ENCODE results near the gene RNF114.

RNF114 gene

GRCh38 chr20:49928411-49929141 lies 7.6 kb upstream of the RNF114 start:
- H3K9ac ChIP-seq (ENCODE audit: low read depth, low read length, poor library complexity, severe bottlenecking), result peak overlapping the region; percentile 1
- H3K79me2 ChIP-seq (ENCODE audit: insufficient read depth, low read length), result no peaks in the 10 kb centered on the region
- H3K4me1 ChIP-seq (ENCODE audit: insufficient read depth, low read length, poor library complexity, severe bottlenecking), result peaks cover 3% of the 10 kb centered on the region
- H3K9me2 ChIP-seq (replicated peaks; ENCODE audit: low read depth, low read length), result no peaks in the 10 kb centered on the region
- peak overlapping the region; percentile 34 for H3K4me3 ChIP-seq (ENCODE audit: low read length, poor library complexity, severe bottlenecking)
- TF ChIP-seq, protein P1, sequence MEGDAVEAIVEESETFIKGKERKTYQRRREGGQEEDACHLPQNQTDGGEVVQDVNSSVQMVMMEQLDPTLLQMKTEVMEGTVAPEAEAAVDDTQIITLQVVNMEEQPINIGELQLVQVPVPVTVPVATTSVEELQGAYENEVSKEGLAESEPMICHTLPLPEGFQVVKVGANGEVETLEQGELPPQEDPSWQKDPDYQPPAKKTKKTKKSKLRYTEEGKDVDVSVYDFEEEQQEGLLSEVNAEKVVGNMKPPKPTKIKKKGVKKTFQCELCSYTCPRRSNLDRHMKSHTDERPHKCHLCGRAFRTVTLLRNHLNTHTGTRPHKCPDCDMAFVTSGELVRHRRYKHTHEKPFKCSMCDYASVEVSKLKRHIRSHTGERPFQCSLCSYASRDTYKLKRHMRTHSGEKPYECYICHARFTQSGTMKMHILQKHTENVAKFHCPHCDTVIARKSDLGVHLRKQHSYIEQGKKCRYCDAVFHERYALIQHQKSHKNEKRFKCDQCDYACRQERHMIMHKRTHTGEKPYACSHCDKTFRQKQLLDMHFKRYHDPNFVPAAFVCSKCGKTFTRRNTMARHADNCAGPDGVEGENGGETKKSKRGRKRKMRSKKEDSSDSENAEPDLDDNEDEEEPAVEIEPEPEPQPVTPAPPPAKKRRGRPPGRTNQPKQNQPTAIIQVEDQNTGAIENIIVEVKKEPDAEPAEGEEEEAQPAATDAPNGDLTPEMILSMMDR (conservative IDR thresholded peaks at IDR 0.05; ENCODE audit: low read length), result peak; percentile 90
- no peak for TF ChIP-seq EZH2phosphoT487 (IDR thresholded peaks at IDR 0.05; ENCODE audit: borderline replicate concordance)
- no peaks in the 10 kb centered on the region for H4K20me1 ChIP-seq (ENCODE audit: insufficient read depth, low read length, poor library complexity, severe bottlenecking)
- no peaks in the 10 kb centered on the region for H3K27me3 ChIP-seq (ENCODE audit: insufficient read depth, low read length, poor library complexity, severe bottlenecking)
- no peaks in the 10 kb centered on the region for H3F3A ChIP-seq (ENCODE audit: low read depth)
- H2AFZ ChIP-seq (ENCODE audit: low read length), result peak overlapping the region; percentile 83
- H3K4me2 ChIP-seq (ENCODE audit: low read depth, low read length, poor library complexity, severe bottlenecking), result peak overlapping the region; percentile 57
- H3K9me3 ChIP-seq (ENCODE audit: insufficient read depth, low read depth, low read length), result no peaks in the 10 kb centered on the region
- H3K36me3 ChIP-seq (ENCODE audit: insufficient read depth, low read length), result no peaks in the 10 kb centered on the region

GRCh38 chr20:49929142-49929494 lies 7.1 kb upstream of the RNF114 start:
- H3K36me3 ChIP-seq (ENCODE audit: insufficient read depth, low read length), result no peaks in the 10 kb centered on the region
- H3K9me2 ChIP-seq (replicated peaks; ENCODE audit: low read depth, low read length), result no peaks in the 10 kb centered on the region
- H3K9me3 ChIP-seq (ENCODE audit: insufficient read depth, low read depth, low read length), result no peaks in the 10 kb centered on the region
- TF ChIP-seq, protein P1 (conservative IDR thresholded peaks at IDR 0.05; ENCODE audit: low read length), result no peak
- no peak for TF ChIP-seq EZH2phosphoT487 (IDR thresholded peaks at IDR 0.05; ENCODE audit: borderline replicate concordance)
- no peak overlapping the region for H3K4me3 ChIP-seq (ENCODE audit: low read length, poor library complexity, severe bottlenecking)
- no peaks in the 10 kb centered on the region for H4K20me1 ChIP-seq (ENCODE audit: insufficient read depth, low read length, poor library complexity, severe bottlenecking)
- H3F3A ChIP-seq (ENCODE audit: low read depth), result no peaks in the 10 kb centered on the region
- no peaks in the 10 kb centered on the region for H3K27me3 ChIP-seq (ENCODE audit: insufficient read depth, low read length, poor library complexity, severe bottlenecking)
- H3K79me2 ChIP-seq (ENCODE audit: insufficient read depth, low read length), result no peaks in the 10 kb centered on the region
- H3K4me2 ChIP-seq (ENCODE audit: low read depth, low read length, poor library complexity, severe bottlenecking), result peak overlapping the region; percentile 57
- H2AFZ ChIP-seq (ENCODE audit: low read length), result peak overlapping the region; percentile 83; the same call in 1 of the 2 replicates
- H3K9ac ChIP-seq (ENCODE audit: low read depth, low read length, poor library complexity, severe bottlenecking), result no peak overlapping the region
- H3K4me1 ChIP-seq (ENCODE audit: insufficient read depth, low read length, poor library complexity, severe bottlenecking), result peaks cover 3% of the 10 kb centered on the region

GRCh38 chr20:49935746-49936152 lies 448 bp upstream of the RNF114 start:
- no peaks in the 10 kb centered on the region for H3F3A ChIP-seq (ENCODE audit: low read depth)
- H3K4me2 ChIP-seq (ENCODE audit: low read depth, low read length, poor library complexity, severe bottlenecking), result peak overlapping the region; percentile 91
- peaks cover 52% of the 10 kb centered on the region for H3K79me2 ChIP-seq (ENCODE audit: insufficient read depth, low read length)
- H3K4me3 ChIP-seq (ENCODE audit: low read length, poor library complexity, severe bottlenecking), result peak overlapping the region; percentile 87
- TF ChIP-seq, protein P1 (conservative IDR thresholded peaks at IDR 0.05; ENCODE audit: low read length), result no peak
- no peak for TF ChIP-seq EZH2phosphoT487 (IDR thresholded peaks at IDR 0.05; ENCODE audit: borderline replicate concordance)
- H3K27me3 ChIP-seq (ENCODE audit: insufficient read depth, low read length, poor library complexity, severe bottlenecking), result no peaks in the 10 kb centered on the region
- peaks cover 38% of the 10 kb centered on the region for H4K20me1 ChIP-seq (ENCODE audit: insufficient read depth, low read length, poor library complexity, severe bottlenecking)
- no peaks in the 10 kb centered on the region for H3K9me2 ChIP-seq (replicated peaks; ENCODE audit: low read depth, low read length)
- H3K4me1 ChIP-seq (ENCODE audit: insufficient read depth, low read length, poor library complexity, severe bottlenecking), result peaks cover 43% of the 10 kb centered on the region
- H3K9ac ChIP-seq (ENCODE audit: low read depth, low read length, poor library complexity, severe bottlenecking), result peak overlapping the region; percentile 90
- H2AFZ ChIP-seq (ENCODE audit: low read length), result peak overlapping the region; percentile 96
- no peaks in the 10 kb centered on the region for H3K9me3 ChIP-seq (ENCODE audit: insufficient read depth, low read depth, low read length)
- H3K36me3 ChIP-seq (ENCODE audit: insufficient read depth, low read length), result no peaks in the 10 kb centered on the region
